Mucosa of descending colon (tissue), 3 donors: ENCODE results near the gene MICALL2. TPM values are rescaled to one million over a fixed set of nuclear protein-coding genes. Genes with fewer than 3 reads are reported as not detected.

Experiments used
- ATAC-seq: fragments of 200-7000 bp; cut with Tn5 transposase; one replicate; pipeline ENCODE4 v1.9.1; 2020; ENCODE audit warnings: mild to moderate bottlenecking, moderate library complexity
- DNase-seq, 3 donors: peaks; one replicate each; pipeline ENCODE4 v3.0.0-alpha.2; 2020
- H3K36me3 ChIP-seq: fragments of 200-600 bp; one replicate; pipeline ENCODE4 v1.8.0; 2021; ENCODE audit warnings: low read depth, mild to moderate bottlenecking
- H3K4me1 ChIP-seq: fragments of 200-600 bp; one replicate; pipeline ENCODE4 v1.8.0; 2021; ENCODE audit warnings: low read depth, mild to moderate bottlenecking
- H3K4me3 ChIP-seq: fragments of 200-600 bp; one replicate; pipeline ENCODE4 v1.8.0; 2021; ENCODE audit warnings: mild to moderate bottlenecking
- H3K9me3 ChIP-seq: fragments of 200-600 bp; one replicate; pipeline ENCODE4 v1.8.0; 2021; ENCODE audit warnings: mild to moderate bottlenecking
- CTCF ChIP-seq: fragments of 200-600 bp; IDR thresholded peaks from one replicate; pipeline ENCODE4 v1.8.0; 2022; ENCODE audit warnings: antibody characterized with exemption, mild to moderate bottlenecking
- intact Hi-C, 2 donors: fragments of 100-400 bp; cut with DNase I in 1 of 2; cut with micrococcal nuclease in 1 of 2; formaldehyde crosslinking; loops; one replicate each; pipeline versions ENCODE4 v1.11.0 to v1.11.1; 2022; cut with DNase I, micrococcal nuclease
- total RNA-seq, 3 donors: library from RNA; stranded (reverse); fragmentation: NEBNext Ultra II Directional in 2 of 3; extraction: Animal tissue kit (Norgen Biotek cat#: 25700) in 2 of 3; gene quantifications; one replicate each; pipeline versions ENCODE4 v1.2.1 to v1.2.4, GENCODE V29; 2021 to 2023
- donor health status: DM: no; HTN: no; CAD: no; lungs with moderate emphysema.
- donor health status: DM: no; HTN: no; CAD: no.
- donor health status: DM: no; HTN: yes; CAD: no.

Gene MICALL2
- total RNA-seq, 3 donors from 2014 or later, result 59.9 to 96.2 (median 94.5) TPM

- no peaks in the 10 kb centered on the region for H3K36me3 ChIP-seq
- H3K4me3 ChIP-seq, result no peak overlapping the region
- H3K9me3 ChIP-seq, result no peaks in the 10 kb centered on the region
- peaks cover 56% of the 10 kb centered on the region for H3K4me1 ChIP-seq
- intact Hi-C loops, result no loop called here
- TF ChIP-seq CTCF, result no peak
- ATAC-seq, result no peak
- DNase-seq, result no peak
Measured at GRCh38 chr7:1464694-1465093, 5.4 kb upstream of the MICALL2 start.

- Histone ChIP-seq H3K4me1 (peaks cover 57% of the 10 kb centered on the region), H3K4me3 (no peak overlapping the region), H3K9me3 (no peaks in the 10 kb centered on the region), H3K36me3 (no peaks in the 10 kb centered on the region)
- TF ChIP-seq CTCF, result no peak
- ATAC-seq (no peak), DNase-seq (peak in 1 of 3 donors; percentile 66)
- intact Hi-C loops, result no loop called here
Measured at GRCh38 chr7:1463676-1464223, 4.5 kb upstream of the MICALL2 start.

- DNase-seq (no peak), ATAC-seq (peak; percentile 0)
- H3K9me3 ChIP-seq, result no peaks in the 10 kb centered on the region
- no peaks in the 10 kb centered on the region for H3K36me3 ChIP-seq
- intact Hi-C loops, result no loop called here
- H3K4me1 ChIP-seq, result peaks cover 73% of the 10 kb centered on the region
- H3K4me3 ChIP-seq, result no peak overlapping the region
- no peak for TF ChIP-seq CTCF
Measured at GRCh38 chr7:1461646-1462375, 2.5 kb upstream of the MICALL2 start.

GRCh38 chr7:1460821-1461645 is 1.8 kb upstream of the MICALL2 start:
- no peak overlapping the region for H3K4me3 ChIP-seq
- H3K4me1 ChIP-seq, result peaks cover 72% of the 10 kb centered on the region
- no peaks in the 10 kb centered on the region for H3K9me3 ChIP-seq
- peak; percentile 47 for ATAC-seq
- peak; percentile 82 to 84 (median 84) for DNase-seq
- intact Hi-C loops, result no loop called here
- no peak for TF ChIP-seq CTCF
- no peaks in the 10 kb centered on the region for H3K36me3 ChIP-seq

- DNase-seq (peak; percentile 62 to 74 (median 64)), ATAC-seq (no peak)
- no peak for TF ChIP-seq CTCF
- intact Hi-C loops, result no loop called here
- Histone ChIP-seq H3K9me3 (no peaks in the 10 kb centered on the region), H3K4me3 (peak overlapping the region; percentile 59), H3K36me3 (no peaks in the 10 kb centered on the region), H3K4me1 (peaks cover 73% of the 10 kb centered on the region)
Measured at GRCh38 chr7:1459920-1460820, 900 bp upstream of the MICALL2 start.
